Stimulated activated CD8-positive, alpha-beta memory T cell treated with anti-CD3 and anti-CD28 coated beads, Interleukin-4, amount 100 ng/mL, for 1 hour (primary cell): Measurements from ENCODE around the gene PCDHGA8.
"Not testable (repeated sequence)": the region's sequence is repeated elsewhere in the genome, so short reads cannot be mapped to it uniquely, and the experiment has no call there.

Source experiments
- DNase-seq, 2 donors: peaks; one replicate each; pipeline ENCODE4 v3.0.0-alpha.2; 2020; ENCODE audit warnings: low read depth in 2 of 2, low spot score in 1 of 2

PCDHGA8 gene

DNA sequence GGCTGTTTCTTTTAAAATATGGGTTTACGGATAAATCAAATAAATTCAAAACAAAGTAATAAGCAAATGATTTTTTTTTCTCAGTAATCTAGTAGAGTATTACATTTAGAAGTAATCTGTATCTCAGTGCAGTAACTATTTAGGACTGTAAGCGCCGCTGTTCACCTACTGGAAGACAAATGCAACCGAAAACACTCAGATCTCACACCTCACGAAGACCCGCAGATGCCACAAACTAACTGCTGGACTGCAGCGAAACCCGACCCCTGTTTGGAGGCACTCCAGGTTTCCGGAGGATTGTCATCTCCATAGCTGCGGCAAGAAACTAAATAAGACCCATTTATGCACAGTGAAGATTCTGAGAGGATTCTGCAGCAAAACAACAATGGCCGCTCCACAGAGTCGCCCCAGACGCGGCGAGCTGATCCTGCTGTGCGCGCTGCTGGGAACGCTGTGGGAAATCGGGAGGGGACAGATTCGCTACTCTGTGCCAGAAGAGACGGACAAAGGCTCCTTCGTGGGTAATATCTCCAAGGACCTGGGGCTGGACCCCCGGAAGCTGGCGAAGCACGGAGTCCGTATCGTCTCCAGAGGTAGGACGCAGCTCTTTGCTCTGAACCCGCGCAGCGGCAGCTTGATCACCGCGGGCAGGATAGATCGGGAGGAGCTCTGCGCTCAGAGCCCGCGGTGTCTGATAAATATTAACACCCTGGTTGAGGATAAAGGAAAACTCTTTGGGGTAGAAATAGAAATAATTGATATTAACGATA, at the start of gene PCDHGA8:
TSS of gene PCDHGA8 (plus strand) at position 205 of the 770 bp plus-strand sequence. CDS start at position 386, 181 bp downstream.
- DNase-seq = no peak

DNA sequence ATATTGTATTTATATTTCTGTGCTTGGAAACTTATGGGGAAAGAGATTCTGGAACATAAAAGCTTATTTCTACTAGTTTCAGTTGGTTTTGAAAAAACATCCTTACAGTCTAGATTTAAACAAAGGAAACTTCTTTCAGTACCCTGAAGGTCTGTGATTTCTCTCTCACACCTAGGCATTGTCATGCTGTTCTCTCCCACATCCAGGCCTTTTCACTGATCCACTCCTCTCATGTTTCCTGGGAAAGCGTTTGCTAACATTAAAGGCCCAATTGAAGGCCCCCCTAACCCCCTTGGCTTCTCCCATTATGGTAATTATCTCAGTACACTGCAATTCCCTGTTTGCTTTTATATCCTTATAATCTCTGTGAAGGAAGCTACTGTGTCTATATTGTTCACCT, 49.7 kb upstream of the PCDHGA8 start:
- no peak for DNase-seq

DNA sequence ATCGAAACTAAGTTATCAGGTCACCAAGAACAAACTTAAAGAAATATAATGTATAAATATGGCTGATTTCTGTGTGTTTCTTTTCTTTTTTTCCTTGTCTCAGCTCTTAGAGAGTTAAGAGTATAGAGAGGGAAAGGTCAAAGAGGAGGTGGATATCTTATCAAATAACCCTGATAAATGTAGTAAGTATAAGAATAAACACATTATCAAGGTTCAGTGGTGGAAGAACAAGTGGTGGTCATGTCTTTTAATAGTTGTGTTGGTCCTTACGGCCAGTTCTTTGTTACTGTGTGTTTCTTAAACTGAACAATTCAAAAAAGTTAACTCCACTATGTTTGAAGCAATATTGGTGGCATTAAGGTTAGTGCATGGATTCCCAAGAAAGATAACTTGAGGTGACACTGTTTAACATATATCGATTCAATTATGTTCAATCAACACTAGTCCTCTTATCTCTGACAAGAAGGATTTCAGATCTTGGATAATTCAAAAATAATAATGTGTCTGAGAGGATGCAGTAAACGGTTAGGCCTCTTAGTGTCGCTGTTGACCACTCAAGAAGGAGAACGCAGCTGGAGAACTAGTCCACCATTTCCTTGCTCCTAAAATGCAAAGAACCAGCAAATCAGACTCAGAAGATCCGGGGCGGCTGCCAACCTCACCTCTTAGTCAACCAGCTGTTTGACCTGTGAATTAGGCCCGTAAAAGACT, 49.0 kb upstream of the PCDHGA8 start, which contains the start of gene PCDHGA3:
TSS of gene PCDHGA3 (plus strand) at position 588 of the 711 bp plus-strand sequence. CDS start 205 bp downstream, outside the sequence.
- no peak for DNase-seq

DNA sequence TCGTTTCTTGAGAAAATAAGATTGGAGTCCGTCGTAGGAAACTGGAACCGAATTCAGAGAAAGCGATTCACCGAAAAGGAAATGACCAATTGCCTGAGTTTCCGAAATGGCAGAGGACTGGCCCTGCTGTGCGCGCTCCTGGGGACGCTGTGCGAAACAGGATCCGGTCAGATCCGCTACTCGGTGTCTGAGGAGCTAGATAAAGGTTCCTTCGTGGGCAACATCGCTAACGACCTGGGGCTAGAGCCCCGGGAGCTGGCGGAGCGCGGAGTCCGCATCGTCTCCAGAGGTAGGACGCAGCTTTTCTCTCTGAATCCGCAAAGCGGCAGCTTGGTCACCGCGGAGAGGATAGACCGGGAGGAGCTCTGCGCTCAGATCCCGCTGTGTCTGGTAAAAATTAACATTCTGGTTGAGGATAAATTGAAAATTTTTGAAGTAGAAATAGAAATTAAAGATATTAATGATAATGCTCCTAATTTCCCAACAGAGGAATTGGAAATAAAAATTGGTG, 48.4 kb upstream of the PCDHGA8 start:
- DNase-seq = no peak

DNA sequence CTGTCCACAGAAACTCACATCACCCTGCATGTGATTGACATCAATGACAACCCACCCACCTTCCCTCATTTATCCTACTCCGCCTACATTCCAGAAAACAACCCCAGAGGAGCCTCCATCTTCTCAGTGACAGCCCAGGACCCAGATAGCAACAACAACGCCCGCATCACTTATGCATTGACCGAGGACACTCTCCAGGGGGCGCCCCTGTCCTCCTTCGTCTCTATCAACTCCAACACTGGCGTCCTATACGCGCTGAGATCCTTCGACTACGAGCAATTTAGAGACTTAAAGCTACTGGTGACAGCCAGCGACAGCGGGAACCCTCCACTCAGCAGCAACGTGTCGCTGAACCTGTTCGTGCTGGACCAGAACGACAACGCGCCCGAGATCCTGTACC, 47.1 kb upstream of the PCDHGA8 start:
- no peak for DNase-seq

DNA sequence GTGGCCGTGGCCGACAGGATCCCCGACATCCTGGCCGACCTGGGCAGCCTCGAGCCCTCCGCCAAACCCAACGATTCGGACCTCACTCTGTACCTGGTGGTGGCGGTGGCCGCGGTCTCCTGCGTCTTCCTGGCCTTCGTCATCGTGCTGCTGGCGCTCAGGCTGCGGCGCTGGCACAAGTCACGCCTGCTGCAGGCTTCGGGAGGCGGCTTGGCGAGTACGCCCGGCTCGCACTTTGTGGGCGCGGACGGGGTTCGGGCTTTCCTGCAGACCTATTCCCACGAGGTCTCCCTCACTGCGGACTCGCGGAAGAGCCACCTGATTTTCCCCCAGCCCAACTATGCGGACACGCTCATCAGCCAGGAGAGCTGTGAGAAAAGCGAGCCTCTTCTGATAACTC, 46.4 kb upstream of the PCDHGA8 start:
- not testable (repeated sequence) for DNase-seq

DNA sequence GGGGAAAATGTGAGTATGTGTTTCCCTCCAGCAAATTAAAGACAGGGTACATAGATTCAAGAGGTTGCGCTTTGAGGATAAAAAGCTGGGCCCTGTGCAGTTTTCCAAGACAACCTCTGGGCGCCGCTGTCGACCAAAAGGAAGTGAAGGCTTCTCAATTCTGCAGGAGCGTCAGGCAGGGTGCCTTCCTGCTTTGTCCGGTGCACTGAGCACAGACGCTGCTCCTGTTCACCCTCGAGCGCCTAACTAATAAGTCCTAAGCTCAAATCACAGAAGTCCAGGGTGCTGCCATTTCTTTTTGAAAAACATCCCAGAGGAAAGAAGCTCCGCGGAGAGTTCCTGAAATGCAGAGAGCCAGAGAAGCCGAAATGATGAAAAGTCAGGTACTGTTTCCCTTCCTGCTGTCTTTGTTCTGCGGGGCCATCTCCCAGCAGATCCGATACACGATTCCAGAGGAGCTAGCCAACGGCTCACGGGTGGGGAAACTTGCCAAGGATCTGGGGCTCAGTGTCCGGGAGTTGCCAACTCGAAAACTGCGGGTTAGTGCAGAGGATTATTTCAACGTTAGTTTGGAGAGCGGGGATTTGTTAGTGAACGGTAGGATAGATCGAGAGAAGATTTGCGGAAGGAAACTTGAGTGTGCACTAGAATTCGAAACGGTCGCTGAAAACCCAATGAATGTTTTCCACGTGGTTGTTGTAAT, 42.4 kb upstream of the PCDHGA8 start, which contains the start of gene PCDHGB1:
TSS of gene PCDHGB1 (plus strand) at position 183 of the 703 bp plus-strand sequence. CDS start at position 345, 162 bp downstream.
- DNase-seq = no peak

DNA sequence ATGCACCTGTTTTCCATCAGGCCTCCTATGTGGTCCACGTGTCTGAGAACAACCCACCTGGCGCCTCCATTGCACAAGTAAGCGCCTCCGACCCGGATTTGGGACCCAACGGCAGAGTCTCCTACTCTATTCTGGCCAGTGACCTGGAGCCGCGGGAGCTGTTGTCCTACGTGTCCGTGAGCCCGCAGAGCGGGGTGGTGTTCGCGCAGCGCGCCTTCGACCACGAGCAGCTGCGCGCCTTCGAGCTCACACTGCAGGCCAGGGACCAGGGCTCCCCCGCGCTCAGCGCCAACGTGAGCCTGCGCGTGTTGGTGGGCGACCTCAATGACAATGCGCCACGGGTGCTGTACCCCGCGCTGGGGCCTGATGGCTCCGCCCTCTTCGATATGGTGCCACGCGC, 40.8 kb upstream of the PCDHGA8 start:
- no peak for DNase-seq

DNA sequence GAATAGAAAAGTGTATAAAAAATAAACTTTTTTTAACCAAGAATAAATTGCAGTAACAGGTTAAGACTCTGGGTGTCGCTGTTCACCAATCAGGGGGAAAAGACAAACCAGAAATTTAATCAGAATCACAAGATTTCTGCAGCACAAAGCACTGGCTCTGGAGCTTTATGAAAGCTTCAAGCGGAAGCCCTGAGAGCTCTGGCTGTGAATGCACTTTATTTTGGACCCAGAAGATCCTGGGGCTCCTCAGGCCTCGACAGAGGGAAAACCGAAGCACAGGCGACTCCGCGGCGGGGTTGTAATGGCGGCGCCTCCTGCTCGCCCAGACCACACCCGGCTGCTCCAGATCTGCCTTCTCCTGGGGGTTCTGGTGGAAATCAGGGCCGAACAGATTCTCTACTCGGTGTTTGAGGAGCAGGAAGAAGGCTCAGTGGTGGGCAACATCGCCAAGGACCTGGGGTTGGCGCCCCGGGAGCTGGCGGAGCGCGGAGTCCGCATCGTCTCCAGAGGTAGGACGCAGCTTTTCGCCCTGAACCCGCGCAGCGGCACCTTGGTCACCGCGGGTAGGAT, 37.4 kb upstream of the PCDHGA8 start, which contains the start of gene PCDHGA4:
TSS of gene PCDHGA4 (plus strand) at position 122 of the 570 bp plus-strand sequence. CDS start at position 209, 87 bp downstream.
- DNase-seq = no peak

DNA sequence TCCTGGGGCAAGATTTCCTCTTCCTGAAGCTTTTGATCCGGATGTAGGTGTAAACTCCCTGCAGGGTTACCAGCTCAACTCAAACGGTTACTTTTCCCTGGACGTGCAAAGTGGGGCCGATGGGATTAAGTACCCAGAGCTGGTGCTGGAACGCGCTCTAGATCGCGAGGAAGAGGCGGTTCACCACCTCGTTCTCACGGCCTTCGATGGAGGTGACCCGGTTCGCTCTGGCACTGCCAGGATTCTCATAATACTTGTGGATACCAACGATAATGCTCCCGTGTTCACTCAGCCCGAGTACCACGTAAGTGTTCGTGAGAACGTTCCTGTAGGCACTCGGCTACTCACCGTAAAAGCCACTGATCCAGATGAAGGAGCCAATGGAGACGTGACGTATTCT, 36.8 kb upstream of the PCDHGA8 start:
- DNase-seq = no peak

DNA sequence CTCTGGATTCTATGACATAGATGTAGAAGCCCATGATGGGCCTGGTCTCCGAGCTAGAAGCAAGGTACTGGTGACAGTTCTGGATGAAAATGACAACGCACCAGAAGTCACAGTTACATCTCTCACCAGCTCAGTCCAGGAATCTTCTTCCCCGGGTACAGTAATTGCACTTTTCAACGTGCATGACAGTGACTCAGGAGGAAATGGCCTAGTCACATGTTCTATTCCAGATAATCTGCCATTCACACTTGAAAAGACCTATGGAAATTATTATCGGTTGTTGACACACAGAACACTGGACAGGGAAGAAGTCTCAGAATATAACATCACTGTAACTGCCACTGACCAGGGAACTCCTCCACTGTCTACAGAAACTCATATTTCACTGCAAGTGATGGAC, 36.3 kb upstream of the PCDHGA8 start:
- no peak for DNase-seq

DNA sequence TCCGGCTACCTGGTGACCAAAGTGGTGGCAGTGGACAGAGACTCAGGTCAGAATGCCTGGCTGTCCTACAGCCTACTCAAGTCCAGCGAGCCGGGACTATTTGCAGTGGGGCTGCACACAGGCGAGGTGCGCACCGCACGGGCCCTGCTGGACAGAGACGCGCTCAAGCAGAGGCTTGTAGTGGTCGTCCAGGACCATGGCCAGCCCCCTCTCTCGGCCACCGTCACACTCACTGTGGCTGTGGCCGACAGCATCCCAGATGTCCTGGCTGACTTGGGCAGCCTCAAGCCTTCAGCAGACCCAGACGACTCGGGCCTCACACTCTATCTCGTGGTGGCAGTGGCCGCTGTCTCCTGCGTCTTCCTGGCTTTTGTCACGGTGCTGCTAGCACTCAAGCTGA, 35.5 kb upstream of the PCDHGA8 start:
- no peak for DNase-seq

DNA sequence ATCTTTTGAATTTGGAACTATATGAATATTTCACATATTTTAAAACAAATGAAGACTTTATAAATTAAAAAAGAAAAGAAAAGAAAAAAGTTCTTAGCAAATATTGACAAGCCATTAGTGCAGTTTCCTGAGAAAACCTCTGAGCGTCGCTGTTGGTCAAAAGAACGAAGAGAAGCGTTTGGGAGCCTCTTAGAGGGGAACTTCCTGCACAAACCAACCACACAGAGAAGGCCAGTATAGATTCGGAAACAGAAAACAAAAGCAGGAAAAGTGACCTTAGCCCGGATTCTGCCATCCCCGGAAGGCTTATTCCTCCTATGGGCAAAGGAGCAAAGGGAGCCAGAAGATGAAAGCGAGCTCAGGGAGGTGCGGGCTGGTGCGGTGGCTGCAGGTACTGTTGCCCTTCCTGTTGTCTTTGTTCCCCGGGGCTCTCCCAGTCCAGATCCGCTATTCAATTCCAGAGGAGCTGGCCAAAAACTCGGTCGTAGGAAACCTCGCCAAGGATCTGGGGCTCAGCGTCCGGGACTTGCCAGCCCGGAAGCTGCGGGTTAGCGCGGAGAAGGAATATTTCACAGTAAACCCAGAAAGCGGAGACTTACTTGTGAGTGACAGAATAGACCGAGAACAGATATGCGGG, 32.5 kb upstream of the PCDHGA8 start, which contains the start of gene PCDHGB2:
TSS of gene PCDHGB2 (plus strand) at position 205 of the 637 bp plus-strand sequence. CDS start at position 347, 142 bp downstream.
- DNase-seq = no peak

DNA sequence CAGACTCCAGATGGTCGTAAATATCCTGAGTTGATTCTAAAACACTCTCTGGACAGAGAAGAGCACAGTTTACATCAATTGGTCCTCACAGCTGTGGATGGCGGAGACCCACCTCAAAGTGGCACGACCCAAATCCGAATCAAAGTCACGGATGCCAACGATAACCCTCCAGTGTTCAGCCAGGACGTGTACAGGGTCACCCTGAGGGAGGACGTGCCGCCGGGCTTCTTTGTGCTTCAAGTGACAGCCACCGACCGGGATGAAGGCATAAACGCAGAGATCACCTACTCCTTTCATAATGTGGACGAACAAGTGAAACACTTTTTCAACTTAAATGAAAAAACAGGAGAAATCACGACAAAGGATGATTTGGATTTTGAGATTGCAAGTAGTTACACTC, 31.7 kb upstream of the PCDHGA8 start:
- no peak for DNase-seq

DNA sequence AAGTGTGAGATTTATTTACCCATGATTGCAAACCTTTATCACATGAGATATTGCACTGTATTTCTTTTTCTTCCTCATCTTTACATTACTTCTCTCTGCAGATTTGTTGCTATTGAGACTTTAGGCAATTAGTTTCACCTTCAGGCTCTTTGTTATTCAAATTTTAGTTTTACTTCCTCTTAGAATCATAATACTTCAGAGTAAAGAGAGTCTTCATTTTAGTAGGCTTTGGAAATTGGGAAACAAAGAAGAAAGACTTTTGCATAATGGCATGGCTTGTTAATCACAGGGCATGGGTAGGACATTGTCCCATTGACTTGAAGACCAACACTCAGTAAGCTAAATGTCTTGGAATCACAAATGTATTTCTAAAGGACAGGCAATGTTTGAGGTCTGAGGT, 29.7 kb upstream of the PCDHGA8 start:
- no peak for DNase-seq

DNA sequence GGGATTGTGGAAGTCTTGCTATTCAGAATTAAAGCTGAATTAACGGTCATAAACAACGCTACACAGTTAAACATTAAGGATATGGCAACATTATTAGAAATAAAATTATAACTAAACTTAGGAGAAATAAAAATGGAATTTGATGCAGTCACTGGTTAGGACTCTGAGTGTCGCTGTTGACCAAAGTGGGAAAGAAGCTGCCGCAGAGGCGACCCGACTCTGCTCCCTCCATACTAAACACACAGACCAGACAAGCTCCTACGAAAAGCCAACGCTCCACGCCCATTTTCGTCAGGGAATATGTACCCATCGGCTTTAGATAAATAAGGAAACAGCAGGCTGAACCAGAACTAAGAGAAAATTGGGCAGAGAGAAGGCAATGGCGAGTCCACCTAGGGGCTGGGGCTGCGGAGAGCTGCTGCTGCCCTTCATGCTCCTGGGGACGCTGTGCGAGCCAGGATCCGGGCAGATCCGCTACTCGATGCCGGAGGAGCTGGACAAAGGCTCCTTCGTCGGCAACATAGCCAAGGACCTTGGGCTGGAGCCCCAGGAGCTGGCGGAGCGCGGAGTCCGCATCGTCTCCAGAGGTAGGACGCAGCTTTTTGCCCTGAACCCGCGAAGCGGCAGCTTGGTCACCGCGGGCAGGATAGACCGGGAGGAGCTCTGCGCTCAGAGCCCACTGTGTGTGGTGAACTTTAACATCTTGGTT, 28.3 kb upstream of the PCDHGA8 start, which contains the start of gene PCDHGA5:
TSS of gene PCDHGA5 (plus strand) at position 211 of the 709 bp plus-strand sequence. CDS start at position 380, 169 bp downstream.
- no peak for DNase-seq

DNA sequence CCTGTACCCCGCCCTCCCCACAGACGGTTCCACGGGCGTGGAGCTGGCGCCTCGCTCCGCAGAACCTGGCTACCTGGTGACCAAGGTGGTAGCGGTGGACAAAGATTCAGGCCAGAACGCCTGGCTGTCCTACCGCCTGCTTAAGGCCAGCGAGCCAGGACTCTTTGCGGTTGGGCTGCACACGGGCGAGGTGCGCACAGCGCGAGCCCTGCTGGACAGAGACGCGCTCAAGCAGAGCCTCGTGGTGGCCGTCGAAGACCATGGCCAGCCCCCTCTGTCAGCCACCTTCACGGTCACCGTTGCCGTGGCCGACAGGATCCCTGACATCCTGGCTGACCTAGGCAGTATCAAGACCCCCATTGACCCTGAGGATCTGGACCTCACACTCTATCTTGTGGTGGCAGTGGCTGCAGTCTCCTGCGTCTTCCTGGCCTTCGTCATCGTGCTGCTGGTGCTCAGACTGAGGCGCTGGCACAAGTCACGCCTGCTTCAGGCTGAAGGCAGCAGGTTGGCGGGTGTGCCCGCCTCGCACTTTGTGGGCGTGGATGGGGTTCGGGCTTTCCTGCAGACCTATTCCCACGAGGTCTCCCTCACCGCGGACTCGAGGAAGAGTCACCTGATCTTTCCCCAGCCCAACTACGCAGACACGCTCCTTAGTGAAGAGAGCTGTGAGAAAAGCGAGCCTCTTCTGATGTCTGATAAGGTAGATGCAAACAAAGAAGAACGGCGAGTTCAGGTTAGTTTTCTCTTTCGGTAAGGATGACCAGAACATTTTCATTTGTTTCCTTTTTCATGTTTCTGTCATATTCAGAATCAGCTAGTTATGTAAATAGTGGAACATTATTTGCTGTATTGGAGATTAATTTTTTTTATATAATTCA, 26.2 kb upstream of the PCDHGA8 start:
- DNase-seq = no peak

DNA sequence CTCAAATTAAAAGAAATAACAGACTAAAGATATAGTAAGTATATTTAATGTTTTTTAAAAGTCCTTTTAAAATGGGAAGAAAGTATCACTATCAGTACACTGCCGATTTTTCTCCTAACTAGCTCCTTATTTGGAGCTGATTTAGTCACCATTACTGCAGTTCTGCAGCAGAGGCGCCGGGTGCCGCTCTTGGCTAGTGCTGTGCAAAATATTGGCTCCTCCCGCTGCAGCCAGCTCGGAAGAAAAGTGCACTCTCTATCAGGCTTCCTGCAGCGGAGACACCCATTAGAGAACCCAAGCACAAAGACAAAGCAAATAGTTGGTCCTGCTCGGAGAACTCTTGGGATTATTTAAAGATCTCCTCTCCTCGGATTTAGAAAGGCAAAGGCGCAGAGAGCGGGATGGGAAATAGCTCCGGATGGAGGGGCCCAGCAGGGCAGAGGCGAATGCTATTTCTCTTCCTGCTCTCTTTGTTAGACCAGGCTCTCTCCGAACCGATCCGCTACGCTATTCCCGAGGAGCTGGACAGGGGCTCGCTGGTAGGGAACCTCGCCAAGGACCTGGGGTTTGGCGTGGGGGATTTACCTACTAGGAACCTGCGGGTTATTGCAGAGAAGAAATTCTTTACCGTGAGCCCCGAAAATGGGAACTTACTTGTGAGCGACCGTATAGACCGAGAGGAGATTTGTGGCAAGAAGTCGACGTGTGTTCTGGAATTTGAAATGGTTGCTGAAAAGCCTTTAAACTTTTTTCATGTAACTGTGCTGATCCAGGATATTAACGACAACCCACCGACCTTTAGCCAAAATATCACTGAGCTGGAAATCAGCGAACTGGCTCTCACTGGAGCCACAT, 22.2 kb upstream of the PCDHGA8 start, which contains the start of gene PCDHGB3:
TSS of gene PCDHGB3 (plus strand) at position 249 of the 855 bp plus-strand sequence. CDS start at position 402, 153 bp downstream.
- DNase-seq = no peak
